ENCODE data around the gene CA12. TPM values are rescaled to one million over a fixed set of nuclear protein-coding genes. Genes with fewer than 3 reads are reported as not detected.

Gene CA12
- total RNA-seq, 1 donor from 2014 or later: not detected

DNA sequence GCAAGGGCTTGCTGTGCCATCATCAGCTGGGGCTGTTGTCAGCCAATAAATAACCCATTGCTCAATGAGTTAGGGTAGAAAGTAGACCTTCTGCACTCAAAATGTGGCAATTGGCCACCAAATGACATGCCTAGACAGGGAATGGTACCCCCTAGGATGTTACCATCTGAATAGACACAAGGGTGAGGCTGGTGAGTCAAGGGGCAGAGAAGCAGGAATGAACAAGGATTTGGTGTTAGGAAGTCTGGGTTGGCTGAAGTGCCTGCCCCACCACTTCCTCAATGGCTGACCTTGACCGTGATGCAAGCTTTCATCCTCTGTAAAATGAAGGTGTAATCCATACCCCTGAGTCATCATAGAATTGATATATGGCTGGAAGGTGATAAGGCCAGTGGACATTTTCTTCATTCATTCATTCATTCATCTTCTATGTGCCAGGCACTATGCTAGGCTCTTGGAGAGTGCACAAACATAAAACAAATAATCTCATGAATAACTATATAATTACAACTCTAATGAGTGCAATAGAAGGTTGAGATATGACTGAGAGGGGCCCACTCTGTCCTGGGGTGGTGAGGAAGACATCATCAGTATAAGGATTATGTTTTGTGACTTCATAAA is 4.4 kb upstream of the CA12 start:
- H3K27ac Mint-ChIP-seq (ENCODE audit: unreplicated experiment): no peak overlapping the region
- no peak for TF ChIP-seq CTCF (IDR thresholded peaks at IDR 0.05; ENCODE audit: partially characterized antibody, unreplicated experiment)
- DNase-seq: no peak
- no peak overlapping the region for H3K4me3 Mint-ChIP-seq (ENCODE audit: unreplicated experiment)
- H3K4me1 Mint-ChIP-seq (ENCODE audit: low read depth, unreplicated experiment): peaks cover under 1% of the 10 kb centered on the region
- H3K36me3 Mint-ChIP-seq (ENCODE audit: unreplicated experiment): no peaks in the 10 kb centered on the region
- H3K27me3 Mint-ChIP-seq (ENCODE audit: unreplicated experiment): peaks cover 9% of the 10 kb centered on the region
- H3K9me3 Mint-ChIP-seq (ENCODE audit: unreplicated experiment): no peaks in the 10 kb centered on the region

- no peak overlapping the region for H3K27ac Mint-ChIP-seq (ENCODE audit: unreplicated experiment)
- no peak for TF ChIP-seq CTCF (IDR thresholded peaks at IDR 0.05; ENCODE audit: partially characterized antibody, unreplicated experiment)
- H3K9me3 Mint-ChIP-seq (ENCODE audit: unreplicated experiment): no peaks in the 10 kb centered on the region
- no peak for DNase-seq
- H3K4me3 Mint-ChIP-seq (ENCODE audit: unreplicated experiment): no peak overlapping the region
- H3K36me3 Mint-ChIP-seq (ENCODE audit: unreplicated experiment): no peaks in the 10 kb centered on the region
- peaks cover 16% of the 10 kb centered on the region for H3K27me3 Mint-ChIP-seq (ENCODE audit: unreplicated experiment)
- peaks cover 4% of the 10 kb centered on the region for H3K4me1 Mint-ChIP-seq (ENCODE audit: low read depth, unreplicated experiment)
Measured at GRCh38 chr15:63384906-63385305, 3.3 kb upstream of the CA12 start.

- Mint-ChIP-seq H3K27me3 (ENCODE audit: unreplicated experiment) (peaks cover 18% of the 10 kb centered on the region), H3K36me3 (ENCODE audit: unreplicated experiment) (no peaks in the 10 kb centered on the region), H3K4me3 (ENCODE audit: unreplicated experiment) (no peak overlapping the region), H3K27ac (ENCODE audit: unreplicated experiment) (no peak overlapping the region), H3K4me1 (ENCODE audit: low read depth, unreplicated experiment) (peaks cover 8% of the 10 kb centered on the region), H3K9me3 (ENCODE audit: unreplicated experiment) (no peaks in the 10 kb centered on the region)
- no peak for TF ChIP-seq CTCF (IDR thresholded peaks at IDR 0.05; ENCODE audit: partially characterized antibody, unreplicated experiment)
- DNase-seq: no peak
Measured at GRCh38 chr15:63382966-63383710, 1.5 kb upstream of the CA12 start.

GRCh38 chr15:63380808-63381282 is 801 bp downstream of the CA12 start:
- H3K36me3 Mint-ChIP-seq (ENCODE audit: unreplicated experiment): no peaks in the 10 kb centered on the region
- H3K27ac Mint-ChIP-seq (ENCODE audit: unreplicated experiment): no peak overlapping the region
- peaks cover 18% of the 10 kb centered on the region for H3K27me3 Mint-ChIP-seq (ENCODE audit: unreplicated experiment)
- no peaks in the 10 kb centered on the region for H3K9me3 Mint-ChIP-seq (ENCODE audit: unreplicated experiment)
- no peak for TF ChIP-seq CTCF (IDR thresholded peaks at IDR 0.05; ENCODE audit: partially characterized antibody, unreplicated experiment)
- H3K4me3 Mint-ChIP-seq (ENCODE audit: unreplicated experiment): peak overlapping the region; percentile 88
- no peak for DNase-seq
- H3K4me1 Mint-ChIP-seq (ENCODE audit: low read depth, unreplicated experiment): peaks cover 8% of the 10 kb centered on the region
